GM12878 (cell line): ENCODE results near the gene SETD1B. TPM values are rescaled to one million over a fixed set of nuclear protein-coding genes. Genes with fewer than 3 reads are reported as not detected.

ENCODE experiments used
- ATAC-seq: fragments of 200-7000 bp; cut with Tn5 transposase; 3 replicates; pipeline ENCODE4 v1.9.1; 2020; ENCODE audit warnings: mild to moderate bottlenecking, moderate library complexity
- BruUV-seq: library from RNA; stranded (reverse); fragments of 400-500 nt; replicated peaks from 2 replicates; lab custom pipeline; 2021; lab: Mats Ljungman, UMichigan
- CTCF ChIA-PET: fragments of 300-600 bp; sonication (Branson Sonifier 250); formaldehyde crosslinking; extraction: SDS; loops from one replicate; lab custom pipeline; 2021; ENCODE audit warnings: inconsistent platforms; lab: Yijun Ruan, JAX
- POLR2A ChIA-PET: fragments of 350-600 bp; formaldehyde crosslinking; extraction: SDS; loops from one replicate; lab custom pipeline; 2021; ENCODE audit warnings: inconsistent platforms; lab: Charles Lee
- RAD21 ChIA-PET: fragments of 300-600 bp; sonication (Branson Sonifier 250); formaldehyde crosslinking; loops from one replicate; lab custom pipeline; 2023; ENCODE audit warnings: antibody characterized with exemption; ENCODE audit not compliant: unreplicated experiment; lab: Charles Lee
- SMC1A ChIA-PET: fragments of 300-600 bp; sonication (Branson Sonifier 250); formaldehyde crosslinking; loops from one replicate; lab custom pipeline; 2023; ENCODE audit not compliant: unreplicated experiment, uncharacterized antibody; lab: Charles Lee
- DNase-seq: peaks from one replicate; pipeline ENCODE4 v3.0.0-alpha.2; 2011; ENCODE audit warnings: low read depth, low spot score
- FAIRE-seq: peaks from 3 replicates; lab custom pipeline; 2011; peaks lifted over from hg19 to GRCh38; lab: Jason Lieb, UNC
- H2AFZ ChIP-seq: 2 replicates; pipeline ENCODE4 v1.6.0; 2011; ENCODE audit warnings: low read depth, low read length, control low read depth; ENCODE audit not compliant: control insufficient read depth
- H3K27ac ChIP-seq: 2 replicates; pipeline ENCODE4 v1.5.1; 2011; ENCODE audit warnings: control low read depth; ENCODE audit not compliant: control insufficient read depth, insufficient read depth
- H3K27me3 ChIP-seq, 2 experiments: replicated peaks in 1 of 2; 2 replicates each; pipeline versions ENCODE4 v1.6.0 to v1.6.1; 2011; ENCODE audit warnings: low read length in 1 of 2; ENCODE audit not compliant: control insufficient read depth in 2 of 2, insufficient read depth in 2 of 2
- H3K36me3 ChIP-seq, 2 experiments: 2 replicates each; pipeline ENCODE4 v1.5.1; 2011; ENCODE audit warnings: low read length in 1 of 2; ENCODE audit not compliant: control insufficient read depth in 2 of 2, insufficient read depth in 2 of 2
- H3K4me1 ChIP-seq: 2 replicates; pipeline ENCODE4 v1.6.1; 2011; ENCODE audit warnings: mild to moderate bottlenecking, low read length, moderate library complexity, mixed read lengths; ENCODE audit not compliant: control insufficient read depth, insufficient read depth
- H3K4me2 ChIP-seq: 2 replicates; pipeline ENCODE4 v1.6.0; 2011; ENCODE audit warnings: control low read depth; ENCODE audit not compliant: control insufficient read depth, insufficient read depth
- H3K4me3 ChIP-seq: fragments of 200-600 bp; sonication (generic); 2 replicates; pipeline ENCODE4 v1.5.1; 2016
- H3K79me2 ChIP-seq: 2 replicates; pipeline ENCODE4 v1.6.0; 2011; ENCODE audit warnings: low read length; ENCODE audit not compliant: control insufficient read depth, insufficient read depth
- H3K9ac ChIP-seq: 2 replicates; pipeline ENCODE4 v1.8.0; 2011; ENCODE audit warnings: low read length, control low read depth, mixed read lengths; ENCODE audit not compliant: control insufficient read depth, insufficient read depth
- H3K9me3 ChIP-seq: replicated peaks from 3 replicates; pipeline ENCODE4 v1.5.1; 2011; ENCODE audit warnings: mild to moderate bottlenecking, low read length; ENCODE audit not compliant: control insufficient read depth, insufficient read depth
- H4K20me1 ChIP-seq: 2 replicates; pipeline ENCODE4 v1.6.0; 2011; ENCODE audit not compliant: control insufficient read depth, insufficient read depth
- EGR1 ChIP-seq, 2 experiments: IDR thresholded peaks; 1 replicate in 1 of 2; 2 replicates in 1 of 2; pipeline ENCODE4 v1.6.1; 2011 to 2012; ENCODE audit warnings: low read depth in 2 of 2, low read length in 2 of 2, borderline replicate concordance in 1 of 2, mild to moderate bottlenecking in 1 of 2, moderate library complexity in 1 of 2
- JUNB ChIP-seq: IDR thresholded peaks from 2 replicates; pipeline ENCODE4 v1.6.1; 2016; ENCODE audit warnings: antibody characterized with exemption, mild to moderate bottlenecking
- MEF2A ChIP-seq: IDR thresholded peaks from 2 replicates; pipeline ENCODE4 v1.6.1; 2011; ENCODE audit warnings: low read depth, mild to moderate bottlenecking, low read length, moderate library complexity; ENCODE audit not compliant: insufficient read depth
- NR2C1 ChIP-seq: fragments of 450-650 bp; IDR thresholded peaks from 2 replicates; pipeline ENCODE4 v1.6.1; 2017; ENCODE audit warnings: antibody characterized with exemption, mild to moderate bottlenecking, moderate library complexity
- NR2F1 ChIP-seq: fragments of 450-650 bp; conservative IDR thresholded peaks from 2 replicates; pipeline ENCODE4 v1.6.1; 2017; ENCODE audit warnings: mild to moderate bottlenecking
- PBX3 ChIP-seq: IDR thresholded peaks from 2 replicates; pipeline ENCODE4 v1.6.1; 2011; ENCODE audit warnings: mild to moderate bottlenecking, low read depth, low read length, moderate library complexity; ENCODE audit not compliant: insufficient replicate concordance
- RB1 ChIP-seq: fragments of 450-650 bp; formaldehyde crosslinking; IDR thresholded peaks from 2 replicates; pipeline ENCODE4 v1.6.1; 2017; ENCODE audit warnings: mild to moderate bottlenecking, borderline replicate concordance
- REST ChIP-seq: IDR thresholded peaks from 2 replicates; pipeline ENCODE4 v1.6.1; 2012; ENCODE audit warnings: mild to moderate bottlenecking, low read depth, low read length
- SKIL ChIP-seq: fragments of 450-650 bp; IDR thresholded peaks from 2 replicates; pipeline ENCODE4 v1.6.1; 2017; ENCODE audit warnings: mild to moderate bottlenecking, low read depth, inconsistent platforms; ENCODE audit not compliant: poor library complexity, severe bottlenecking
- SMC3 ChIP-seq: IDR thresholded peaks from 2 replicates; pipeline ENCODE4 v1.6.1; 2011; ENCODE audit warnings: low read length, improper control_type of control experiment, borderline replicate concordance
- TAF1 ChIP-seq: IDR thresholded peaks from 2 replicates; pipeline ENCODE4 v1.6.1; 2011; ENCODE audit warnings: mild to moderate bottlenecking, low read depth, low read length, borderline replicate concordance
- WRNIP1 ChIP-seq: IDR thresholded peaks from 2 replicates; pipeline ENCODE4 v1.6.1; 2011; ENCODE audit warnings: low read depth, low read length, improper control_type of control experiment, borderline replicate concordance
- ZBED1 ChIP-seq: IDR thresholded peaks from 2 replicates; pipeline ENCODE4 v1.6.1; 2016; ENCODE audit warnings: borderline replicate concordance
- ZNF207 ChIP-seq: fragments of 450-650 bp; IDR thresholded peaks from 2 replicates; pipeline ENCODE4 v1.6.1; 2014; ENCODE audit warnings: antibody characterized with exemption, mild to moderate bottlenecking, borderline replicate concordance
- WGBS: methylation state at CpG from one replicate; pipeline ENCODE4 v1.1.6; 2016; ENCODE audit warnings: low lambda C conversion rate; ENCODE audit not compliant: insufficient replicate concordance, insufficient coverage; ENCODE audit errors: missing lambda C conversion rate; 5-methylcytosine and 5-hydroxymethylcytosine counted together
- in situ Hi-C: fragments of 300-500 bp; cut with MboI; formaldehyde crosslinking; loops from 9 replicates; pipeline ENCODE4 v1.14.3; 2018; ENCODE audit warnings: mixed read lengths
- intact Hi-C: fragments of 100-400 bp; cut with micrococcal nuclease; formaldehyde crosslinking; loops from one replicate; pipeline ENCODE4 v1.14.2; 2022; ENCODE audit not compliant: unreplicated experiment
- polyA plus RNA-seq, 11 experiments: library from polyadenylated mRNA; depleted of rRNA in 4 of 11; unstranded in 6 of 11; stranded (reverse) in 5 of 11; fragments of >200 nt; fragmentation: Nextera tagmentation in 4 of 11; fragmentation: Illumina TruSeq in 1 of 11; extraction: Ambion mirVana in 4 of 11; extraction: Trizol in 1 of 11; gene quantifications; 1 replicate in 1 of 11; 2 replicates in 10 of 11; pipeline versions ENCODE4 v1.2.1 to v1.2.3, GENCODE V29; 2011 to 2016; ENCODE audit warnings: inconsistent platforms in 2 of 11, missing spikeins in 2 of 11, low read depth in 1 of 11
- total RNA-seq, 4 experiments: library from RNA; depleted of rRNA in 3 of 4; stranded (reverse); fragments of >200 nt in 3 of 4; fragmentation: Illumina TruSeq in 1 of 4; extraction: Trizol in 1 of 4; gene quantifications; 2 replicates each; pipeline versions ENCODE4 v1.2.1 to v1.2.3, GENCODE V29; 2013 to 2021

Gene SETD1B
- total and polyA plus RNA-seq, 10 of the 15 experiments (the other 5 are each of a cell fraction or from before 2014, with no cell fraction given) = 0.50 to 17.3 (median 1.6) TPM

GRCh38 chr12:121799842-121800693 is 3.7 kb upstream of the SETD1B start:
- Histone ChIP-seq H3K4me1 (peaks cover 14% of the 10 kb centered on the region), H2AFZ (peak overlapping the region; percentile 36; the same call in 1 of the 2 replicates), H3K36me3 (peaks cover 10 to 15% of the 10 kb centered on the region in 2 experiments; a peak in 3 of 4 replicates), H3K9me3 (no peaks in the 10 kb centered on the region), H3K27me3 (no peaks in the 10 kb centered on the region), H3K4me3 (peak overlapping the region; percentile 99), H3K4me2 (peak overlapping the region; percentile 88), H3K27ac (peak overlapping the region; percentile 97), H4K20me1 (no peaks in the 10 kb centered on the region; the same call in 1 of the 2 replicates), H3K79me2 (peaks cover 56% of the 10 kb centered on the region), H3K9ac (peak overlapping the region; percentile 100)
- no peak for DNase-seq
- 2% methylated on average over 50 of the region's 84 CpGs for WGBS
- ChIA-PET RAD21 (interaction anchor here (11.7 kb wide), 1 partner anchor 7 kb away, joined by 395 read pairs; the partner anchor contains the start of gene SETD1B), SMC1A (interaction anchor here (1.1 kb wide), 1 partner anchor 12 kb away, joined by 3 read pairs; no protein-coding TSS in a partner anchor), CTCF (interaction anchor here (9.7 to 16.2 kb wide), 3 partner anchors 7 to 88 kb away, joined by 90 to 565 read pairs (median 492); partner anchors contain the start of genes PSMD9 and SETD1B), POLR2A (interaction anchor here (0.6 to 10.1 kb wide), 5 partner anchors 7 to 261 kb away, joined by 3 to 155 read pairs (median 4); partner anchors contain the start of gene RHOF)
- peak; percentile 49 for ATAC-seq
- FAIRE-seq = no peak
- intact Hi-C loops = loop anchor here (5.0 kb wide), 2 partner anchors 263 to 1432 kb away; partner anchors contain the start of genes MPHOSPH9 and MTRFR
- in situ Hi-C loops = loop anchor here (5.0 kb wide), 1 partner anchor 87 kb away; the partner anchor contains the start of gene PSMD9
- no TSS peak for BruUV-seq
- peak in 1 of 2 experiments; percentile 91; a peak in 2 of 3 replicates for TF ChIP-seq EGR1 (IDR thresholded peaks at IDR 0.05; ENCODE audit: borderline replicate concordance in 1 of 2, low read depth in 2 of 2, low read length in 2 of 2)
- TF ChIP-seq RB1 = no peak
- TF ChIP-seq PBX3 = no peak
- peak; percentile 24; the same call in 1 of the 2 replicates for TF ChIP-seq ZNF207
- TF ChIP-seq WRNIP1 = no peak
- peak; percentile 45 for TF ChIP-seq NR2C1
- 0 out of 2 replicates have a peak, but pooled peaks have one; percentile 37 for TF ChIP-seq MEF2A
- TF ChIP-seq JUNB = peak; percentile 31; the same call in 1 of the 2 replicates
- TF ChIP-seq NR2F1 = peak; percentile 88
- 0 out of 2 replicates have a peak, but pooled peaks have one; percentile 33 for TF ChIP-seq ZBED1
- no peak for TF ChIP-seq SMC3
- no peak for TF ChIP-seq REST
- peak; percentile 38; the same call in 1 of the 2 replicates for TF ChIP-seq TAF1
- TF ChIP-seq SKIL = peak; percentile 75
